ENCODE measurements around the gene GNAZ.

- TF ChIP-seq CTCF (IDR thresholded peaks at IDR 0.05; ENCODE audit: insufficient read depth, low read length, poor library complexity, severe bottlenecking) (no peak), EZH2phosphoT487 (conservative IDR thresholded peaks at IDR 0.05; ENCODE audit: low read length) (no peak)
Measured at GRCh38 chr22:23038334-23038642, 32.0 kb upstream of the GNAZ start.

Measured in SU-DHL-6 (cell line).